RWPE2 (cell line): Measurements from ENCODE around the gene SYTL3.

Experiments
- ATAC-seq: fragments of 200-7000 bp; cut with Tn5 transposase; 3 replicates; pipeline ENCODE4 v1.9.1; 2021; ENCODE audit warnings: low read depth
- DNase-seq: peaks from one replicate; pipeline ENCODE4 v3.0.0-alpha.2; 2020; ENCODE audit warnings: low spot score
- H3K27ac ChIP-seq: fragments of 450-650 bp; 2 replicates; pipeline ENCODE4 v1.5.1; 2017; ENCODE audit warnings: mild to moderate bottlenecking; ENCODE audit not compliant: poor library complexity, severe bottlenecking
- H3K27me3 ChIP-seq: fragments of 250-450 bp; sonication (Bioruptor Pico); 2 replicates; pipeline ENCODE4 v1.5.1; 2021; ENCODE audit warnings: mild to moderate bottlenecking, moderate library complexity; ENCODE audit not compliant: insufficient read depth, poor library complexity, severe bottlenecking
- H3K36me3 ChIP-seq: fragments of 250-450 bp; sonication (Bioruptor Pico); 2 replicates; pipeline ENCODE4 v1.5.1; 2020; ENCODE audit warnings: low read depth, mild to moderate bottlenecking, moderate library complexity
- H3K4me1 ChIP-seq: fragments of 250-450 bp; sonication (Bioruptor Pico); 2 replicates; pipeline ENCODE4 v1.5.1; 2021; ENCODE audit warnings: mild to moderate bottlenecking, moderate library complexity; ENCODE audit not compliant: insufficient read depth, poor library complexity, severe bottlenecking
- H3K4me3 ChIP-seq: fragments of 250-450 bp; sonication (Bioruptor Pico); 2 replicates; pipeline ENCODE4 v1.5.1; 2021; ENCODE audit warnings: mild to moderate bottlenecking, moderate library complexity; ENCODE audit not compliant: severe bottlenecking
- H3K9me3 ChIP-seq: fragments of 250-450 bp; sonication (Bioruptor Pico); 2 replicates; pipeline ENCODE4 v1.5.1; 2021; ENCODE audit warnings: mild to moderate bottlenecking, moderate library complexity; ENCODE audit not compliant: severe bottlenecking
- TF ChIP-seq, protein P1 (sequence below): fragments of 450-650 bp; IDR thresholded peaks from one replicate; pipeline ENCODE4 v1.5.1; 2017; ENCODE audit warnings: mild to moderate bottlenecking, moderate library complexity; ENCODE audit not compliant: poor library complexity, severe bottlenecking

Gene SYTL3

DNA sequence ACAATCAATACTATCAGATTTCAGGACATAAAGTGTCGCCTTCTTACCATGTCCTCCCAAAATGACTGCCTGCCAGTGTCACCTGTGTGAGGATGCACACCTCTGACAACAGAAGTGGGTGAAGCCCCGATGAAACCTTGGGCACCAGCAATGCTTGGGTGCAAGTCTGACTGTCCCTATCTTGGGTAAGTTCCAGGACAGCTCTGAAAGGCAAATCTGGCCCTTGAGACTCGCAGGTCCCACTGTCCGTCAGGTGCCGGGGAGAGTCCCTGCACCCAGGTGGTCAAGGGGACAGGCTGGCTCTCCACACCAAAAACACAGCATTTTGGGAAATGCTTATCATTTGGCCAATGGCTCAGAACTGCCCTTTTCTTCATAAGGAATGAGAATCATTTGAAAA lies 126.0 kb downstream of the SYTL3 start:
- ATAC-seq (no peak), DNase-seq (no peak)
- no peak overlapping the region for H3K4me3 ChIP-seq
- H3K4me1 ChIP-seq = peaks cover 22% of the 10 kb centered on the region
- no peaks in the 10 kb centered on the region for H3K9me3 ChIP-seq
- no peaks in the 10 kb centered on the region for H3K27me3 ChIP-seq
- no peak overlapping the region for H3K27ac ChIP-seq
- TF ChIP-seq, protein P1, sequence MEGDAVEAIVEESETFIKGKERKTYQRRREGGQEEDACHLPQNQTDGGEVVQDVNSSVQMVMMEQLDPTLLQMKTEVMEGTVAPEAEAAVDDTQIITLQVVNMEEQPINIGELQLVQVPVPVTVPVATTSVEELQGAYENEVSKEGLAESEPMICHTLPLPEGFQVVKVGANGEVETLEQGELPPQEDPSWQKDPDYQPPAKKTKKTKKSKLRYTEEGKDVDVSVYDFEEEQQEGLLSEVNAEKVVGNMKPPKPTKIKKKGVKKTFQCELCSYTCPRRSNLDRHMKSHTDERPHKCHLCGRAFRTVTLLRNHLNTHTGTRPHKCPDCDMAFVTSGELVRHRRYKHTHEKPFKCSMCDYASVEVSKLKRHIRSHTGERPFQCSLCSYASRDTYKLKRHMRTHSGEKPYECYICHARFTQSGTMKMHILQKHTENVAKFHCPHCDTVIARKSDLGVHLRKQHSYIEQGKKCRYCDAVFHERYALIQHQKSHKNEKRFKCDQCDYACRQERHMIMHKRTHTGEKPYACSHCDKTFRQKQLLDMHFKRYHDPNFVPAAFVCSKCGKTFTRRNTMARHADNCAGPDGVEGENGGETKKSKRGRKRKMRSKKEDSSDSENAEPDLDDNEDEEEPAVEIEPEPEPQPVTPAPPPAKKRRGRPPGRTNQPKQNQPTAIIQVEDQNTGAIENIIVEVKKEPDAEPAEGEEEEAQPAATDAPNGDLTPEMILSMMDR = no peak
- peaks cover 100% of the 10 kb centered on the region for H3K36me3 ChIP-seq

DNA sequence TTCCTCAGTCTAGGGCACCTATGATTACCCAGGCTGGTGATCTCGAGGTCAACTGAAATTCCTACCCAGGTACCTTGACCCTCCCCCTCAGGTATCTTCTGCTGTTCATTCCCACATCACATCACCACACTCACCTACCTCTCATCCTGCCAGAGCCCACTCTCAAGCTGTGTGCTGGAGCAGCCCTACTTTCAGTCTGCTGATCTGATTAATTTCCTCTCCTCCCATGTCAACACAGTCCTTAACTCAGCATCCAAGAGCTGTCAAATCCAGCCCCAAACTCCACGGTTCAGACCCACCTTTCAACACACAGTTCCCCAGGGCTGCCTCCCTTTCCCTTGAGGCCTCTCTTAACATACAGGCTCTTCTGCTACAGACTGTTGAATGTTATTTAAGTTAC lies 126.9 kb downstream of the SYTL3 start:
- Histone ChIP-seq H3K27me3 (no peaks in the 10 kb centered on the region), H3K4me3 (no peak overlapping the region), H3K4me1 (peaks cover 24% of the 10 kb centered on the region), H3K36me3 (peaks cover 100% of the 10 kb centered on the region), H3K9me3 (no peaks in the 10 kb centered on the region), H3K27ac (no peak overlapping the region)
- DNase-seq (no peak), ATAC-seq (no peak)
- TF ChIP-seq, protein P1 = no peak

DNA sequence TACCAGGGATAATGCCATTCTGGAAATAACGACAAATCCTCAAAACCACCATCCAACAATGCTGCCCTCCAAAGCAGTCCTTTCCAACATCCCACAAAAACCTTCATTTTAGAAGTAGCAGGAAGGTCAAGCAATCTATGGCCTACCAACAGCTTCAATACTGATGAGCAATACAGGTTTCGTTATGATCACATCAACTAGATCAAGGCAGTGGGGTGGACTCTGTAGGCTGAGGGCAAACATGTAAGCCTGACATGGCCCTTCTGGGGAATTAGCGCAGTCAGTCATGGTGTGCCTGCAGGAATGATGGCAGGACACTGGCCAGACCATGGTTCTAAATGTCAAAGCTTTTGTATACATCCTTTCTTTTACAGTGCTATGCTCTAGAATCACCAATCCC lies 127.7 kb downstream of the SYTL3 start:
- Histone ChIP-seq H3K27me3 (no peaks in the 10 kb centered on the region), H3K27ac (no peak overlapping the region), H3K4me3 (no peak overlapping the region), H3K4me1 (peaks cover 31% of the 10 kb centered on the region), H3K9me3 (no peaks in the 10 kb centered on the region), H3K36me3 (peaks cover 100% of the 10 kb centered on the region)
- ATAC-seq = no peak
- TF ChIP-seq, protein P1 = no peak
- DNase-seq = no peak

DNA sequence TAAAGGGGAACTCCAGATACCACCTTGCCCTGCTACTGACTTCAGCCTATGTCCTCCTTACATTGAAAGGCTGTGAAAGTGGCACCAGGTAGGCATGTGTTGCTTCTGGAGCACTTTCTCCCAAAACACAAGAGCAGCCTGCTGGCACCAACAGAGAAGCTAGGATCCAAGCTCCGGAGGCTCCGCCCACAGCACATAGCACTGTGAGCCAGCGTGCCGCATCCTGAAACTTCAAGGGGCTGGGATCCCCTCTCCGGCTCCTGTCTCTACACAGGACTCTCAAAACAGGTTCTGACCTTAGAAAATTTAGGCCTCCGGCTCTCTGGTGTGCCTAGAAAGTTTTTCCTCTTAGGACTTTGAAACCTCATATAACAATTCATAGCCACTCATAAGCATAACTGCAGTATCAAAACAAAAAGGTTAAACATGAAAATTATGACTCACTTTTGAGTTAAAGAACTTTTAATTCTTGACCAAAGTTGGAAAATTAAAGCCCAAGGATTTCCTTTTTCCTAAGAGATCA lies 128.2 kb downstream of the SYTL3 start:
- TF ChIP-seq, protein P1 = no peak
- Histone ChIP-seq H3K27ac (no peak overlapping the region), H3K36me3 (peaks cover 100% of the 10 kb centered on the region)

GRCh38 chr6:158780246-158780884 lies 130.5 kb downstream of the SYTL3 start:
- Histone ChIP-seq H3K27me3 (no peaks in the 10 kb centered on the region), H3K36me3 (peaks cover 100% of the 10 kb centered on the region), H3K27ac (peak overlapping the region; percentile 92), H3K4me3 (no peak overlapping the region), H3K9me3 (no peaks in the 10 kb centered on the region), H3K4me1 (peaks cover 29% of the 10 kb centered on the region)
- ATAC-seq (no peak), DNase-seq (no peak)
- TF ChIP-seq, protein P1 = no peak

More for the DNA sequence above, 128.2 kb downstream of the SYTL3 start:
- H3K4me1 ChIP-seq = peaks cover 28% of the 10 kb centered on the region
- ATAC-seq (no peak), DNase-seq (no peak)
- H3K9me3 ChIP-seq = no peaks in the 10 kb centered on the region
- no peak overlapping the region for H3K4me3 ChIP-seq
- H3K27me3 ChIP-seq = no peaks in the 10 kb centered on the region
